Mesenchymal stem cell (in vitro differentiated cells and primary cell): ENCODE results near the gene MTTP.

ENCODE experiments used
- DNase-seq: peaks from one replicate; pipeline ENCODE4 v3.0.0-alpha.2; 2013
- H2AFZ ChIP-seq: one replicate; pipeline ENCODE4 v1.6.1; 2013; ENCODE audit warnings: low read depth, mild to moderate bottlenecking, control low read depth, inconsistent platforms, low read length, moderate library complexity
- H2AK5ac ChIP-seq: 2 replicates; pipeline ENCODE4 v1.6.1; 2013; ENCODE audit warnings: low read length, moderate library complexity, mild to moderate bottlenecking, inconsistent platforms; ENCODE audit not compliant: severe bottlenecking
- H2BK120ac ChIP-seq: one replicate; pipeline ENCODE4 v1.6.1; 2013; ENCODE audit warnings: low read depth, mild to moderate bottlenecking, inconsistent platforms, low read length, moderate library complexity
- H2BK12ac ChIP-seq, 2 experiments: one replicate each; pipeline ENCODE4 v1.6.1; 2013; ENCODE audit warnings: inconsistent platforms in 2 of 2, low read length in 2 of 2, mild to moderate bottlenecking in 2 of 2, moderate library complexity in 2 of 2, control low read depth in 1 of 2
- H2BK15ac ChIP-seq: one replicate; pipeline ENCODE4 v1.6.1; 2013; ENCODE audit warnings: mild to moderate bottlenecking, low read depth, inconsistent platforms; ENCODE audit not compliant: poor library complexity, severe bottlenecking
- H2BK5ac ChIP-seq: 2 replicates; pipeline ENCODE4 v1.6.1; 2013; ENCODE audit warnings: low read depth, mild to moderate bottlenecking, low read length, control low read depth, inconsistent platforms; ENCODE audit not compliant: poor library complexity, severe bottlenecking
- H3K14ac ChIP-seq, 2 experiments: one replicate each; pipeline ENCODE4 v1.6.1; 2013; ENCODE audit warnings: inconsistent platforms in 2 of 2, low read length in 2 of 2, control low read depth in 1 of 2, mild to moderate bottlenecking in 1 of 2, moderate library complexity in 1 of 2
- H3K18ac ChIP-seq, 2 experiments: one replicate each; pipeline ENCODE4 v1.6.1; 2013; ENCODE audit warnings: inconsistent platforms in 2 of 2, low read length in 2 of 2, control low read depth in 1 of 2, low read depth in 1 of 2, mild to moderate bottlenecking in 1 of 2
- H3K23ac ChIP-seq, 2 experiments: one replicate each; pipeline ENCODE4 v1.6.1; 2013; ENCODE audit warnings: inconsistent platforms in 2 of 2, low read length in 2 of 2, mild to moderate bottlenecking in 2 of 2, moderate library complexity in 2 of 2, control low read depth in 1 of 2
- H3K27ac ChIP-seq: 2 replicates; pipeline ENCODE4 v1.5.1; 2013; ENCODE audit warnings: mild to moderate bottlenecking, moderate library complexity, low read length, control low read depth, inconsistent platforms; ENCODE audit not compliant: poor library complexity, severe bottlenecking
- H3K27me3 ChIP-seq, 2 experiments: 2 replicates each; pipeline versions ENCODE4 v1.6.1 to v1.7.0; 2013; ENCODE audit warnings: low read length in 2 of 2, mild to moderate bottlenecking in 2 of 2, moderate library complexity in 2 of 2, control low read depth in 1 of 2, inconsistent platforms in 1 of 2; ENCODE audit not compliant: control insufficient read depth in 1 of 2, insufficient read depth in 1 of 2
- H3K36me3 ChIP-seq, 2 experiments: 2 replicates each; pipeline versions ENCODE4 v1.6.1 to v1.7.0; 2013; ENCODE audit warnings: low read length in 2 of 2, control low read depth in 1 of 2, inconsistent platforms in 1 of 2, low read depth in 1 of 2, mild to moderate bottlenecking in 1 of 2; ENCODE audit not compliant: insufficient read depth in 2 of 2, control insufficient read depth in 1 of 2
- H3K4ac ChIP-seq, 2 experiments: one replicate each; pipeline ENCODE4 v1.6.1; 2013; ENCODE audit warnings: inconsistent platforms in 2 of 2, low read length in 2 of 2, mild to moderate bottlenecking in 2 of 2, moderate library complexity in 2 of 2, control low read depth in 1 of 2, low read depth in 1 of 2
- H3K4me1 ChIP-seq: 2 replicates; pipeline ENCODE4 v1.6.1; 2013; ENCODE audit warnings: low read depth, low read length, control low read depth; ENCODE audit not compliant: control insufficient read depth, insufficient read depth
- H3K4me2 ChIP-seq: 2 replicates; pipeline ENCODE4 v1.6.1; 2013; ENCODE audit warnings: low read length, mild to moderate bottlenecking, inconsistent platforms; ENCODE audit not compliant: poor library complexity, severe bottlenecking
- H3K4me3 ChIP-seq, 2 experiments: 2 replicates each; pipeline versions ENCODE4 v1.5.1 to v1.7.0; 2013; ENCODE audit warnings: low read length in 2 of 2, mild to moderate bottlenecking in 2 of 2, control low read depth in 1 of 2, low read depth in 1 of 2; ENCODE audit not compliant: insufficient read depth in 1 of 2
- H3K79me1 ChIP-seq: replicated peaks from 2 replicates; pipeline ENCODE4 v1.6.1; 2013; ENCODE audit warnings: mild to moderate bottlenecking, control low read depth, low read length, inconsistent platforms; ENCODE audit not compliant: poor library complexity, severe bottlenecking
- H3K9ac ChIP-seq: 2 replicates; pipeline ENCODE4 v1.7.0; 2013; ENCODE audit warnings: mild to moderate bottlenecking, low read length, moderate library complexity
- H3K9me3 ChIP-seq: 2 replicates; pipeline ENCODE4 v1.7.0; 2013; ENCODE audit warnings: mild to moderate bottlenecking, low read length; ENCODE audit not compliant: control insufficient read depth
- H4K8ac ChIP-seq: one replicate; pipeline ENCODE4 v1.6.1; 2013; ENCODE audit warnings: inconsistent platforms, mild to moderate bottlenecking, low read length, moderate library complexity
- H4K91ac ChIP-seq: one replicate; pipeline ENCODE4 v1.6.1; 2013; ENCODE audit warnings: mild to moderate bottlenecking, low read length, inconsistent platforms
- WGBS: methylation state at CpG from one replicate; pipeline ENCODE4 v1.1.7; 2013; ENCODE audit warnings: mixed read lengths; 5-methylcytosine and 5-hydroxymethylcytosine counted together

MTTP gene

DNA sequence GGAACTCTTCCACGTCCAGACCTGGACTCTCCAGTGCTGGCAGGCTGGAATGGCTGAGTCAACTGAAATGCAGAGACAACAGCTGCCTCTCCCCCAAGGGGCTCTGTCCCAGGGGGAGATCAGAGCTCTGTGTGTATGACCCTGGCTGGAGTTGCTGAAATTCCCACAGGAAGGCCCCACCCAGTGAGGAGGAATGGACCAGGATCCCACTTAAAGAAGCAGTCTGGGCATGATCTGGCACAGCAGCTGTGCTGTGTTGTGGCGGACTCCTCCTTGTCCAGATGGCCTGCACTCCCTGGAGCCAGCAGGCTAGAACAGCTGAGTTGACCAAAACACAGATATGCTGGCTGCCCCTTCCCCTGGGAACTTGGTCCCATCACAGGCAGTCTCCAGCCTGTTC is 38.4 kb upstream of the MTTP start:
- H3K36me3 ChIP-seq, result no peaks in the 10 kb centered on the region
- H2AFZ ChIP-seq, result no peak overlapping the region
- H2BK12ac ChIP-seq, result no peak overlapping the region
- no peak overlapping the region for H4K8ac ChIP-seq
- no peaks in the 10 kb centered on the region for H3K27me3 ChIP-seq
- no peak overlapping the region for H3K23ac ChIP-seq
- no peak overlapping the region for H2BK15ac ChIP-seq
- no peak overlapping the region for H2BK5ac ChIP-seq
- DNase-seq, result no peak
- no peak overlapping the region for H3K18ac ChIP-seq
- no peak overlapping the region for H2BK120ac ChIP-seq
- no peaks in the 10 kb centered on the region for H3K9me3 ChIP-seq
- no peaks in the 10 kb centered on the region for H3K4me1 ChIP-seq
- no peak overlapping the region for H3K4me3 ChIP-seq
- no peak overlapping the region for H3K9ac ChIP-seq
- no peaks in the 10 kb centered on the region for H3K79me1 ChIP-seq
- no peak overlapping the region for H4K91ac ChIP-seq
- H3K4ac ChIP-seq, result no peak overlapping the region
- H3K27ac ChIP-seq, result no peak overlapping the region
- H2AK5ac ChIP-seq, result no peak overlapping the region
- WGBS, result 61% methylated on average over 2 of the region's 2 CpGs
- no peak overlapping the region for H3K4me2 ChIP-seq
- no peak overlapping the region for H3K14ac ChIP-seq

DNA sequence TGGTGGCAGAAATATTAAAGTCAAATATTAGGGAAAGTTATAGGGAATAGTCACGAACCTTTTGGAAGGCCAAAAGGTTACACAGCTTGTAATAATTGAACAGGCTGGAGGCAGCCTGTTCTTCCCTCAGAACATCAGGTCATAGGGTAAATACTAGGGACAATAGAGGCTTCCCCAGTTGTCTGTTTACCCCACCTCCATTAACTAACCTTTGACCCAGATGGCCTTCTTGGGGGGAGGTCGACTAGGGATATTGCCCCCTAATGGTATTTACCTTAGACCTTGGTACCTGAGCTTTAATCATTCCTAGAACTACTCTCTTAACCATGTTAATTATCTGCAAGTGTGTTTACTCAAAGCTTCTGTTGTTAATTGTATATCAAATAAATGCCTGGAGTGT is 37.8 kb upstream of the MTTP start:
- no peaks in the 10 kb centered on the region for H3K36me3 ChIP-seq
- no peaks in the 10 kb centered on the region for H3K9me3 ChIP-seq
- H3K4me3 ChIP-seq, result no peak overlapping the region
- H3K79me1 ChIP-seq, result no peaks in the 10 kb centered on the region
- H2BK15ac ChIP-seq, result no peak overlapping the region
- H3K27me3 ChIP-seq, result no peaks in the 10 kb centered on the region
- H2AK5ac ChIP-seq, result no peak overlapping the region
- H3K14ac ChIP-seq, result no peak overlapping the region
- no peak overlapping the region for H3K9ac ChIP-seq
- H2BK120ac ChIP-seq, result no peak overlapping the region
- H3K4me1 ChIP-seq, result no peaks in the 10 kb centered on the region
- H3K27ac ChIP-seq, result no peak overlapping the region
- H3K18ac ChIP-seq, result no peak overlapping the region
- no peak overlapping the region for H3K4me2 ChIP-seq
- H3K4ac ChIP-seq, result no peak overlapping the region
- H3K23ac ChIP-seq, result no peak overlapping the region
- H4K8ac ChIP-seq, result no peak overlapping the region
- no peak overlapping the region for H2BK5ac ChIP-seq
- 70% methylated on average over 2 of the region's 2 CpGs for WGBS
- H2AFZ ChIP-seq, result no peak overlapping the region
- H4K91ac ChIP-seq, result no peak overlapping the region
- no peak for DNase-seq
- no peak overlapping the region for H2BK12ac ChIP-seq

DNA sequence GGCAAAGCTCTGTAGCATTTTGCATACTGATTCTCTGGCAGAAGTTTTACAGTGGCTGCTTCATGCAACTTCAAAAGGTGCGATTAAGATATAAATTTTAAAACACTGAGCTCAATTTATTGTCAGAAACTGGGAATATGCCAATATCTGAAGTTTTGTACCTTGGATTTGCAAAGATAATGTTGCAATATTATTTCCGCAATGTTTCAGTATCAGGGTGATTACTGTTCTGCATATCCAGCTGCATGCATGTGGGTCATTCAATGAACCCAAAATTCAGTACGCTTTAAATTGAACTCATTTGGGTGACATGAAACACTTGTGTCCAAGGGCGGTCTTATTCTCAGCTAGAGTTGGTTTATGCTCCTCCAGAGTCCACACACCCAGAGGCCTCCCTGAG is 37.0 kb upstream of the MTTP start:
- 96% methylated on average over 4 of the region's 4 CpGs for WGBS
- Histone ChIP-seq H3K14ac (no peak overlapping the region), H3K36me3 (no peaks in the 10 kb centered on the region), H3K9me3 (no peaks in the 10 kb centered on the region), H2BK12ac (no peak overlapping the region), H2AK5ac (no peak overlapping the region), H3K18ac (no peak overlapping the region), H2AFZ (no peak overlapping the region), H3K4ac (no peak overlapping the region), H3K4me1 (no peaks in the 10 kb centered on the region), H3K27me3 (no peaks in the 10 kb centered on the region), H3K79me1 (no peaks in the 10 kb centered on the region), H3K23ac (no peak overlapping the region), H4K91ac (no peak overlapping the region), H3K4me2 (no peak overlapping the region), H2BK5ac (no peak overlapping the region), H3K9ac (no peak overlapping the region), H2BK120ac (no peak overlapping the region), H2BK15ac (no peak overlapping the region), H3K4me3 (no peak overlapping the region), H4K8ac (no peak overlapping the region), H3K27ac (no peak overlapping the region)
- no peak for DNase-seq

DNA sequence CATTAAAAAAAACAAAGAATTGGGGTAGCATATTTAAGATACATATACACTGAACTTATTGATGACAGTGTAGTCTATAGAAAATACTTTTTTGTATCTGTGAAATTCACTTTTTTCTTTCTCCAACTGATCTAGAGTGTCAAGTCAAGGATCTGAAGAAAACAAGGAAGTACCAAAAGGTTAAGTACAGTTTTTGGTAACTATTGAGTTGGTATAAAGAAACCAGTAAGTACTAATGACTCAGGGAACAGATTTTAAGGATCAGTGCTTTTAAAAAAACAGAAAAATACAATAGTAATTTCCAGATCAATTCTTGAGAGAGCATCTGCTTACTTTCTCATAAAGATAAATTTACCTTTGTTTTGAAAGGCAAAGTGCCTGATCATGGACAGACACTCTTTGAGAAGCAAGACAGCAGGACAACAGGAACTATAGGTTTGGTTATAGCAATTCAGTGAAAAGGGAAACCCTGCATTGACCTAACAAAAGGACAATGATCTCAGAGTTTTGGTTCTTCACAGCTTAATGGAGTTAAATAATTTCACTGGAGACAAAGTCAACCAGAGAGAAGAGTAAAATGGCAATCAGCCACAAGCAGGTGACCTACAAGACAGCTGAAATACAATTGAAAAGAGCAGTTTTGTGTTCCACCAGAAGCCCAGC is 34.2 kb upstream of the MTTP start:
- Histone ChIP-seq H3K14ac (no peak overlapping the region), H3K36me3 (no peaks in the 10 kb centered on the region), H4K8ac (no peak overlapping the region), H3K4me2 (no peak overlapping the region), H2BK120ac (no peak overlapping the region), H3K27me3 (no peaks in the 10 kb centered on the region), H2BK5ac (no peak overlapping the region), H3K18ac (no peak overlapping the region), H3K9ac (no peak overlapping the region), H2AFZ (no peak overlapping the region), H3K4me1 (no peaks in the 10 kb centered on the region), H2AK5ac (no peak overlapping the region), H3K4ac (no peak overlapping the region), H3K23ac (no peak overlapping the region), H2BK12ac (no peak overlapping the region), H3K9me3 (peaks cover 4% of the 10 kb centered on the region), H3K27ac (peak overlapping the region; percentile 87), H3K79me1 (no peaks in the 10 kb centered on the region), H2BK15ac (no peak overlapping the region), H3K4me3 (no peak overlapping the region), H4K91ac (no peak overlapping the region)
- DNase-seq, result no peak
